Nucleus accumbens (tissue), 56 donors: ENCODE data around the gene MYO5A.
A peak's percentile ranks its signal among the peaks of the same experiment; 100 is the strongest.

Source experiments
- DNase-seq, 56 donors: peaks; one replicate each; lab custom pipeline; 2025; lab: John Stamatoyannopoulos, UW

MYO5A gene

DNA sequence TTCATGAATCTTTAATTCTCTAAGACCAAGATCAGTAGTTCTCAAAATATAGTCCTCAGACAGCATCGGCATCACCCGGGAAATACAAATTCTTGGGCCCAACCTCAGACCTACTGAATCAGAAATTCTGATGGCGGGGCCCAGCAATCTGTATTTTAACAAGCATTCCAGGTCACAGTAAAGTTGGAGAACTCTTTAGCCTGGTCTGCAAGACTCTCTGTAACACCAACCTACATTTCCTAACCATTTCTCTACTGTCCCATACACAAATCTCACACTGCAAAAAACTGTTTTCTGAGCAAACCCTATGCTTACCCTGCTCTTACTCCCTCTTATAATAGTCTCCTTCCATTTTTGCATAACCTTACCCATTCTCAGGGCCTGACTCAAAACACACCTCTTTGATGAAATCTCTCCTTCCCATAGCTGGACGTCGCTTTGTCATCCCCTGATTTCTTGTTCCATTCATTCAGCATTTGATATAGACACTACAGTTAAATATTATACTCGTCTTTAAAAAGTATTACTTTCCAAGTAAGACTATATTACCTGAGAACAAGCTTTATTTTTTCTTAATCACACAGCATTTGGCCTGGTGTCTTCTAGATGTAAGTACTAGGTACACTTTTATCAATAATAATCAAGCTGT is 149.8 kb downstream of the MYO5A start:
- no peak for DNase-seq

DNA sequence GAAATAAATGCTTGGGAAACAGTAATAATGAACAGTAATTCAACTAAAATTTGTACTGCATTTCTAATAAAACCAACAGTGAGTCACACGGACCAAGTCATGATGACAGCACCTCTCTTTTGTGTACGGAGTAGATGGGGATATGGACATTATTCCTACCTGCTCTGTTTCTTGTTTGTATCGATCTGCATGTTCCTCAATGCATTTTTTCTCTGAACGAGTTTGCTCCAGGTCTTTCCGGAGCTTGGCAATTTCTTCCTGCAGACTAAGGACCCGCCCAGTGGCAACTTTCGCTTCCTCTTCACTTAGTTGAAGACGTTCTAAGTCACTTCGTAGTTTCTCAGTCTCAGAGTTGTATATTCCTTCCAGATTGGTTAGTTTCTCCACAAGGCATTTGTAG is 158.7 kb downstream of the MYO5A start:
- DNase-seq: peak in 2 of 56 donors; percentile 7 to 24

DNA sequence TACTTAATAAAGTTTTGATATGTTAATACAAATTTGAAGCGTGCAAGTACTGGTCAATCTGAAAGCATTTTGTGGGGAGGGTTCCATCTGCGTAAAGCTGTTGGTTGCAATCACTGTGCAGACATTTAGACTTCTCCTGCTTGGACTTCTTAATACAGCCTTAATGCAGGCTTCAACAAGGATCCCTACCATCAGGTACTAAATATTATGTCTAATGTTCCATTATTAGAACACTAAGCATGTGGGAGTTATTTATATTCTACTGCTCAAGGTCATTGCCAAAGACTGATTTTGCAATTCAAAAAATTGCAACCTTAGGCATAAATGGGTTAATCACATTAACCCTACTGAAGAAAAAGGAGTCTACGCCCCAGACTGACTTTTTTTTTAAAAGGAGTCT is 159.2 kb downstream of the MYO5A start:
- no peak for DNase-seq

DNA sequence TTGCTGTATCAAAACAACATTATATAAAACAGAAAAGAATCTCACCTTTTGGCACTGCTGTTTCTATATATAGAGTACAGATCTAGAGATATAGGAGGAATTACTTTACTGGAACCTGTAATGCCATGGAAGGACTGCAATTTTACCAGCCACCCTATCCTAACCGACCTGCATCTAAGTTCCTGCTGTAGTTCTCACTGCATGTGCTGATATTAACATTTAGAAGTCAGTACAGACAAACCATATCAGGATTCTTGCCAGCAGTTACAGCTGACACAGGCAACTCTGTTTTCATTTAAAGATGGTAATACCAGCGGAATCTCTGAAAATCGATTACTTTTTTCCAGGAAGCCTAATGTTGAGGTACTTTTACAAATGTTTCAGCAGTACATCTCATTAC is 159.7 kb downstream of the MYO5A start:
- no peak for DNase-seq

DNA sequence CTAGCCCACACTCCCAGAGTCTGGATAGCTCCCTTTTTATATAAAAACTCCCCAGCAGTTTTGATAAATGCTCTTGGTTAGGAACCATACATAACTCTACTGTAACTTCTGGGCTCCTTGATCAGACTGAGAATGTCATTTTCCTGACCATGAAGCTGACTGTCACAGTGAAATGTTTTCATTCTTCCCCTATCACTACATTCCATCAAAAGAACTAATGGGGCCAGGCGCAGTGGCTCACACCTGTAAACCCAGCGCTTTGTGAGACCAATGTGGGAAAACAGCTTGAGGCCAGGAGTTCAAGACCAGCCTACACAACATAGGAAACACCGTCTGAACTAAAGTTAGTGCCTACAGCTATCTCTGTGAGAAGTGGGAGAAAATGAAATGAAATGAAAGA is 160.3 kb downstream of the MYO5A start:
- DNase-seq: no peak

DNA sequence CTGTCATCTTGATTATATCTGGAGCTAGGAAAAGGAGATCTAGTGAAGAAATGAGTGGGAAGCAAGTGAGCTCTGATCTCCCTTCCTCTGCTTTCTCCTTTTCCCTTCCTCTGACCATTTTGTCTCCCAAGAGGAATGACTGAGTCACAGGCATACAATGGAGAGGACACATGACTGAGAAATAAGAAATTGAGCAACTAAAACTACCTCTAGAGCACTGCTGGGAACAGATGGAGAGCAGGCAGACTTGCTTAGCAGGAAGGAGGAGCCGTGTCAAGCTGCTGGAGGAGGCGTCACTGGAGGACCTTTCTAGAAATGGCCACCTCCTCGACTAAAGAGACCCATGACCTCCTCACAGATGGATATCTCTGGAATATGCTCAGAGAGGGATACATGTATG is 166.2 kb downstream of the MYO5A start:
- DNase-seq: no peak

DNA sequence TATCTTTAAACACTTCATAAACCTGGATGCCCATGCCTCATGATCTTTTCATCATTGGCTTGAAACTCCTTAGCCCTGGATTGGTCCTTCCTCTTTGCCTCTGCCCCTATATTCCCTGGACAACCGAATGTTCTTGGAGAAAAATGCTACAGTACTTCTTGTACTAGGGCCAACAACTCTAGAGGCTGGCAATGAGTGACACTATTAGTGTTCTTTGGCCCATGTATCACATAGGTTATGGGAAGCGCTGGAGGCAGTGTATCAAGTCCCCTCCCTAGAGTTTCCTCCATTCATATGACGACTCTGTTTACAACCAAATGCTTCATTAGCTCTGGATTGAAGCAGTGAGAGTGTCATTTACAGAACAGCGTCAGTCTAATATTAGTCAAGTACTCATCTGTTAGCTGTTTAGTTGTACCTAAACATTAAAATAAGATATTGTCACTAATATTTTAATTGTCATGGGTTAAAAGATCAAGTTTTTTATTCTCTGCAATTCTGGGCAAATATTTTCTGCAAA is 166.6 kb downstream of the MYO5A start:
- no peak for DNase-seq

DNA sequence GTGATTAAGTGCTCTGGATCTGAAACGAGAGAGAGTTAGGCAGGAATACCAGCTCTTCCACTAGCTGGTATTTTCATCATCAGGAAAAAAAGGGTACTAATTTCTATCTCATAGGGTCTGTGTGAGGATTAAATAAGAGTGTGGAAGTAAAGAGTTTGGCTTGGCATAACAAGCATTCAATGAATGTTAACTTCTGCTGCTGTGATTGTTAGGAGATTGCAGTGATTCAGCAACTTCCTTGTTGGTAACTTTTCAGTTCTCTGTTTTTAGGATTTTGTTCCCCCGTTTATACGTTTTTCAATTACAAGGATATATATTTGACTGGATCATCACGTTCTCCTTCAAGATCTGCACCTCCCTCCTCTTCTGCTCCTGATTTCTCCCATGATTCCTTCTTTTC is 167.2 kb downstream of the MYO5A start:
- no peak for DNase-seq

DNA sequence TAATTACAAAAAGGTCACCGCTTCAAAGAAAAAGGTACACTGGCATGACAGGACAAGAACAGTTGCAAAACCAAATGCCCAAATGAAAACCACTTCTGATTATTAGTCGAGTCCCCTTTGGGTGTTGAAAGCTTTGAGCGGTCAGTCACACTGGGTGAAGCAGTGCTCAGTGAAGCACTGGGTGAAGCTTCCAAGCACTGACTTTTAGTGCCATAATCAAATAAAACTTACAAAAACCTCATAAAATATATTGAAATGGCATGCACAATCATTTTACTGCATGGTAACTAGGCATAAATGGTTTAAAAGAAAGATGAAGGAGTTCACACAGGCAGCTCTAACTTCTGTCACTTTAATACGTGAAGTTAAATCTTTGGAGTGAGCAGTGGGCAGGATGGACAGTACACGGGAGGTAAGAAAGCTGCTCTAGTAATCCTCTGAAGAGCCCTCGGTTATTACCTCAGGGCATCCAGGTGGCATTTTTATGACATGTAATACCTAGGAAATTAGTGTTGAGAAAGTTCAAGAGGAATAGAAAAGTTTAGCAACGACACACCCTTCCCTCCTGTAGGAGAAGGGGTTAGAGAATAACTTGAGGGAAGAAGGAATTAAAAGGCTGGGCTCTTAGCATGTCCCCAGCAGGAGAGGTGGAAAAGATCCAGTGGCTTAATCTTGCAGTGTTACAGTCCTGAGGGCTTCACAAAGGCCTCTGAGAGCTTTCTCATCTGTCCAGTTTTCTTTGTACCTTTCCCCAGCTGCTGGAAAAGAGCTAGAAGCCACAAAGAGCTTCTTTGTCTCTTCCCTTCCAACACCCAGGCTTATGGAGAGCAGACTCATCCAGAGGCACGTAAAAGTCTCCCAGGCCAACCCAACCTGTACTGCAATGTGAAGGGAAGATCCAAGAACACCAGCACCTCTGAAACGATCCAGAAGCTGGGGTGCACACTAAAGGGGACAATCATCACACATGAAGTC is 168.2 kb downstream of the MYO5A start:
- DNase-seq: no peak

DNA sequence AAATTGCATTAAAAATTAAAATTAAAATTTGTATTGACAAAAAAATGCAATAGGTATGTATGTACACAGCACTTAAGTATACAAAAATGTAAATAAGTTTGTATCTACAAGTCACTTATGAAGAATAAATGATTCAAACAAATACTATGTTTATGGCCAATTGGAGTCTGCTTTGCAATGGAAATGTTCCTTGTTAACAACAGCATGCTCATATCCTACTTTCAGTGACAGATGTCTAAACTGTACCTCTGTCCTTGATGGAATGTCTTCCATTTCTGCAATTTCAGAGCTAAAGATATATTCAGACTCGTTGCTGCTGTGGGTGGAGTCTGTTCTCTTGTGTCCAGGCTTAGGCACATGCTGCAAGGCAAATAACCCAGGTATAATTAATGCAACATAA is 169.0 kb downstream of the MYO5A start:
- no peak for DNase-seq

DNA sequence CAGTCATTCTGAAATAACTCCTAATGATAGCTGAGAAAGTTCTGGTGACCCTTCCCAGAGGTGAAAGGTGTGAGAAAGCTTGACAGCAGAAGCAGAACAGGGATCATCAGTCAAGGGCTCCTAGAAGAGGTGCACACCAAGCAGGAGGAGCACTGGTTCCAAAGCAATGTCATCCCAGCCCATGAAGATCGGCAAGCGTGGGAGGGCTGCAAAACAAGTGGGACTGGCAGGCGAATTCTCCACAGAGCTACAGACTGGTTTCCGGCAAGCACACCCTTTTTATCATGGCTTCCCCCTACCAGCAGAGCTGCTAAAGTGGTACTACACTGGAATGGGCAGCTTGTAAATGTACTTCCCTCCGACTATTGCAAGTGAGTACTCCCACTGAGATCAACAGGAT is 170.7 kb downstream of the MYO5A start:
- DNase-seq: peak in 2 of 56 donors; percentile 26 to 34

DNA sequence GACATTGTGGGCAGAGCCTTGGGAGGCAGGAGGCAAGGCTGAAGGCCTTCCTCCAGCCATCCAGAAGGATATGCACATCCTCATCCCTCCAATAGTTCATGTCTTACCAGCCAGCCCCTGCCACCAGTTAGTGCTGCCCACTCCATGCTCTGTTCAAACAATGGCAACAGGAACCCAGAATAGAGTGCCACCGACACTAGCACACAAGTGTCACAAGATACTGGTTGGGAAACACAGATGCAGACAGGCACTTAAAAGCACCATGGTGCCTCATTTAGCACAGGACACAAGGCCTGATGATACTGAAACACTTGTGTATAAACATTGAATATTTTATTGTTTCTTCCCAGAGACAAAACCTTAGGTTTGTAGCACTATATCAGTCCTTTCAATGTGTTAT is 176.6 kb downstream of the MYO5A start:
- no peak for DNase-seq

DNA sequence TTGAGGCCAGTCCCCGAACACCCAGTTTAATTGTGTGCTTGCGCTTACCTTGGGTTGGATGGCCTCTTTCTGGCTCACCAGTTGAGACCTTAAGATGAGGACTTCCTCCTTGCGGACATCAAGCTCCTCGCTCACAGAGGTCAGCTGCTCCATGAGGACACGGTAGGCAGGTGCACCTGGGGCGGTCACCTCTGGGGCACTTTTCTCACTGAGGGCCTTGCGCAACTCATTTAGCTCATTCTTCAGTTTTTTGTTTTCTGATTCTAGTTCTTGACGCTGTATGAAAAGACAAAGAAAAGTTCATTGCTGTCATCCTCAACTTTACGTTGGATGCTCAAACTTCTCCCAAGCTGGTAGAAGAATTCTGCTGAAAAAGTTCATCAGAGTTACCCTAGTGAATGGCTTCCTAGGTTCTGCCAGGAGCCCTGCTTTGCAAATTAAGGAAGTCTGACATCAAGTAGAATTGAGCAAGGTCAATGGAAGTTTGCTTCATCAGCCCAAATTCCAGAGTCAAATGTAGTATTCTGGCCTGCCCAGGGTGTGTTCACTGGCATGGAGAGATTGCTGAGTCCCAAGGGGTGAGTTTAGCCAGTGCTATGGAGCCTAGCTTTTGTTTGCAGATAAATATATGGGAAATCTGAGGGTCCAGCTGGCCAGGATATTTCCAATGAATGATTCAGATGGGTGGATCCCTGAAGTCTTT is 177.3 kb downstream of the MYO5A start:
- DNase-seq: no peak

DNA sequence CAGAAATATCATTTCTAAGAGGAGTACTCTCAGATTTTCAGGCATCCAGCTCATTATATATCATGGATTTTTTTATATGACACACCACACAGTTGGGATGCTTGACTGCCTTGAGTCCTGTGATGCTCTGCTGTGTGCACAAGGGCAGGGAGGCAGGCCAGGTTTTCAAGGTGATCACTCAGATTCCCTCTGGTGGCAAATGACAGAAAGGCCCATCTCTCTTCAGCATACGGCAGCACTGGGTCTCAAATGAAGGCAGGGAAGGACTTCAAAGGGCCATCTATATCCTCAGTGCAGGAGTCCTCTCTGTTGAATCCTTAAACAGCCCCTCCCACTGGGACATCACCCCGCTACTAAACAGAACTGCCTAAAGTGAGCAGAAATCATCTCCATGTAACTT is 178.3 kb downstream of the MYO5A start:
- no peak for DNase-seq

DNA sequence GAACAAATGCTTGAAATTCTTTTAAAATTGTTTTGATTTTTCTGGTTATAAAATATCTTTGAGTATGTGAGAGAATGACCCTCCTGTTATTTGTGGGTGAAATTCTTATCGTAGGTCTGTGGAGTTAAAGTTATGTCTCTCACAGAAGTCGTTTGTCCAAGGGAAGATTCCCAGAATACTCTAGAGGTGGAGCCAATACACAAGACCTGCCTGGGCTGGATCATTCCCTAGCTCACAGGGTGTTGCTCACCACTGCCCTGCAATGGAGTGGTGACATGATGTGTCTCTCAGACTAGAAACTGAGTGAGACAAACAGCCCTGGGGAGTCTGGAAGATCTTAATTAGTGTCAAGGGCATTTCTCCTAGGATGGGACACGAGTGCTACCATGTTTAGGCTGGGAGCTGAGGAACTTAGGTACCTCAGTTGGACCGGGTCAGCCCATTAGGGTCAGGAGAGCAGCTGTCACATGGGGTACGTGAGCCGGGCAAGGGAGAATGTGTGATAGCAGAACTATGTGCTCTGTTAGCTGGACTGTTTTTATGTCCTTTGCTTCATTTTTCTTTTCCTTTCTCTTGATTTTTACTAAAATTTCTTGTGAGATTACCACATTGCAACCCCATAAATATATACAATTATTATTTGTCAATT is 179.5 kb downstream of the MYO5A start:
- no peak for DNase-seq

DNA sequence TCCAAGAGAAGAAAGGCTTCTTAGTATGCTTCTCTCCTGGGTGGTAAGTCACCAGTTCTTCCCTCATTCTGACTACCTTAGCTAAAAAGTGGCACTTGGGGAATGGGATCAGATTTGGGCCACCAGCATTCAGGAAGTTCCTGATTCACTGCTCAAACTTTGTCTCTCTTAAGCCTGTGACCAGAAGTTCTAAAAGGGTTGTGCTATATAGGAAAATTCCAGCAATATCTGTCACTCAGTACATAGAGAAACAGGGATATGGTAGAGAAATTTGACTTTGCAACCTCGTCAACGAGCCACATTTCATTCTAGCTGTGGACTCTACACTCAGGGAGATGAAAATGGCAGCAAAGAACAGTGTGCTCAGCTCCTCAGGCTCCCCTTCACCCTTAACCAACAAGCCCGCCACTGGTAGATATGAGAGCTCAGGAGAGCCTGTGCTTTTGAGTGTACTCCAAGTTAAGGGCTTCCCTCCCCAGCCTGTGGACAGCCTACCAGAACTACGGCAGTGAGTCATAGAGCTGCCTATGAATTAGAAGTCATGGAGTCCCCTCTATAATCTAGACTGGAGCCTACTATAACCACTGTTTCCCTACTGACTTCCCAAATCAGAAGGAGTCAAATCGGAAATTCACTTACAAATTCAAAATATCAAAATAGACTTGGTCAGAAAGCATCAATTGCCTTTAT is 180.5 kb downstream of the MYO5A start:
- DNase-seq: no peak

DNA sequence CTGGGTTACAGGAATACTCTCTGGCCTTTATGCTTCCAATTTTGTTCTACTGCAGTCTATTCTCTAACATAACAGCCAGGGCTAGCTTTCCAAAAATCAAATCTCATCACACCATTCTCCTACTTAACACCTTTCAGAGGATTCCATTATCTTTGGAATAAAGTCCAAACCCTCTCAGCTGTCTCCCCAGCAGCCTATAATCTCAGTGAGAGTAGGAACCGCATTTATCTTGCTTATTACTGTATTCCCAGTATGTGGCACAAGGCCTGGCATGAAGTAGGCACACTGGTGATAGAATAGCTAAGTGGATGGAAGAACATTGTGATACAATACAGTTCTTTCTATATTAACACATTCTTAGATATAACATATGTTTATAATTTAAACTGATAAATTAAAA is 184.1 kb downstream of the MYO5A start:
- DNase-seq: no peak

DNA sequence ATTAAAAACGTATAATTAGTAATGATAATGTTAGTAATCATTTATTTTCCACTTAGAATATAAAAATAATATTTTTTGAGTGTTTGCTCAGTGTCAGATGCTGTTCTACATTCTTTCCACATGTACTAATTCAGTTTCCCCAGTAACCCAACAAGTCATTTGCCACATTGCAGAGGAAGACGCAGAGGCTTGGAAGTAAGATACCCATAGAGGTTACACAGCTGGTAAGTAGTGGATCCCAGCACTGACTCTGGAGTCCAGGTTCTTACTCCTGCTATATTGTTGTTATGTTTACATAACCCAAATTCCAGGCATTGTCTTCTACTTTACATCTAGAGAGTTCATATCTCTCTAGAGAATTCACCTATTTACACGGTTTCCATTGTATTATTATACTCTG is 184.8 kb downstream of the MYO5A start:
- no peak for DNase-seq

DNA sequence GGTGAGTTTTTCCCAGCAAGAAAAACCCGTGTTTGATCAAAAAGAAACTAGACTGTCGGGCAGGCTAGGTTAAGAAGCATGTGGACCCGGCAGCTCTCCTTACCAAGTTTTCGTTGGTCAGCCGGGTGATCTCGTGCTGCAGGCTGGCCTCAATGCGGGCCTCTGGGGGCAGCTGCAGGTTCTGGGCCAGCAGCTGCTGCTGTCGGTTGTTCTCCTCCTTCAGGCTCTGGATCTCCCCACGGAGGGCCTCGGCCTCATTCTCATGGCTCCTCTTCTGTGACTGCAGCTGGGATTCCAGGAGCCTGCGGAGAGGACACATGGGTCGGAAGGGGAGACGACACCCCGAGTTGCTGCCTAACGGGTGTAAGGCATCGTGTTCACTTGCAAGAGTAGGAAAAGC is 188.6 kb downstream of the MYO5A start:
- no peak for DNase-seq

DNA sequence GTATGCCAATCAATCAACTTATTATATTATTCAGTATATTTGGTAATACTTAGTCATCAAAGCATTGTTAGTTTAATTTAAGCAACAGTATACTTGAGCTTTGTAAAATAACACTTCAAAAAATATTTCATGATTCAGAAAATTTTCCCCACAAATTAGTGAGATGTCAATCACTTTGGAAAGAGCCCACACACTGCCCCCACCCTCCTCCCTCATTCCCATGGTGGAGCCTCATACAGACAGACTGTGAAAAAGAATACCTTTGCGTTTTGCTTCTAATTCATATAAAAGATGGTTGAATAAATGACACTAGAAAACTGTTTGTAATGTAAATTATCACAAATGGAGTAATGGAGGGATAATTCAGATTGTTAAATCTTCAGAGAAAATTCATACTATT is 189.8 kb downstream of the MYO5A start:
- peak in 8 of 56 donors; percentile 11 to 56 (median 35) for DNase-seq
